Vagina (tissue), 2 donors: ENCODE results near the gene METTL17. TPM values are rescaled to one million over a fixed set of nuclear protein-coding genes. Genes with fewer than 3 reads are reported as not detected.

Source experiments
- DNase-seq, 2 donors: peaks; one replicate each; pipeline ENCODE4 v3.0.0-alpha.2; 2017; ENCODE audit errors: extremely low spot score in 2 of 2
- H3K27ac ChIP-seq: fragments of 200-600 bp; sonication (generic); one replicate; pipeline ENCODE4 v1.5.1; 2019
- H3K27me3 ChIP-seq: fragments of 200-600 bp; sonication (generic); one replicate; pipeline ENCODE4 v1.5.1; 2019
- H3K36me3 ChIP-seq, 2 donors: fragments of 200-600 bp; sonication (generic); one replicate each; pipeline ENCODE4 v1.5.1; 2017 to 2019
- H3K4me1 ChIP-seq: fragments of 200-600 bp; sonication (generic); one replicate; pipeline ENCODE4 v1.5.1; 2019
- H3K4me3 ChIP-seq, 2 donors: fragments of 200-600 bp; sonication (generic); 1 replicate in 1 of 2; 2 replicates in 1 of 2; pipeline ENCODE4 v1.5.1; 2016 to 2019
- H3K9me3 ChIP-seq: fragments of 200-600 bp; sonication (generic); one replicate; pipeline ENCODE4 v1.5.1; 2019
- POLR2A ChIP-seq, 2 donors: fragments of 450-650 bp; IDR thresholded peaks; one replicate each; pipeline ENCODE4 v1.6.1; 2017; ENCODE audit warnings: antibody characterized with exemption in 2 of 2, mild to moderate bottlenecking in 2 of 2, moderate library complexity in 2 of 2
- POLR2AphosphoS5 ChIP-seq, 2 donors: sonication (generic); formaldehyde crosslinking; IDR thresholded peaks; one replicate each; pipeline ENCODE4 v1.9.0; 2017; ENCODE audit warnings: antibody characterized with exemption in 2 of 2, mild to moderate bottlenecking in 2 of 2, low read depth in 1 of 2; ENCODE audit not compliant: insufficient read depth in 1 of 2
- intact Hi-C: fragments of 100-400 bp; cut with DNase I; formaldehyde crosslinking; loops from one replicate; pipeline ENCODE4 v1.15.1; 2023
- total RNA-seq: library from RNA; depleted of rRNA; stranded (reverse); fragments of >200 nt; gene quantifications from one replicate; pipeline ENCODE4 v1.2.3, GENCODE V29; 2016
- TF ChIP-seq, protein P1 (sequence below), 3 experiments: fragments of 450-650 bp in 2 of 3; fragments of 200-600 bp in 1 of 3; sonication (generic) in 1 of 3; IDR thresholded peaks; one replicate each; pipeline ENCODE4 v1.5.1; 2017 to 2019; ENCODE audit warnings: antibody characterized with exemption in 3 of 3, mild to moderate bottlenecking in 2 of 3, moderate library complexity in 2 of 3

The METTL17 gene
- total RNA-seq, 1 donor from 2014 or later: 77.1 TPM

GRCh38 chr14:20969336-20969735 lies 20.4 kb upstream of the METTL17 start:
- H3K27ac ChIP-seq: no peak overlapping the region
- intact Hi-C loops: no loop called here
- no peaks in the 10 kb centered on the region for H3K27me3 ChIP-seq
- TF ChIP-seq POLR2AphosphoS5 (IDR thresholded peaks at IDR 0.05; ENCODE audit: insufficient read depth in 1 of 2, low read depth in 1 of 2) (no peak), POLR2A (IDR thresholded peaks at IDR 0.05) (no peak)
- TF ChIP-seq, protein P1, sequence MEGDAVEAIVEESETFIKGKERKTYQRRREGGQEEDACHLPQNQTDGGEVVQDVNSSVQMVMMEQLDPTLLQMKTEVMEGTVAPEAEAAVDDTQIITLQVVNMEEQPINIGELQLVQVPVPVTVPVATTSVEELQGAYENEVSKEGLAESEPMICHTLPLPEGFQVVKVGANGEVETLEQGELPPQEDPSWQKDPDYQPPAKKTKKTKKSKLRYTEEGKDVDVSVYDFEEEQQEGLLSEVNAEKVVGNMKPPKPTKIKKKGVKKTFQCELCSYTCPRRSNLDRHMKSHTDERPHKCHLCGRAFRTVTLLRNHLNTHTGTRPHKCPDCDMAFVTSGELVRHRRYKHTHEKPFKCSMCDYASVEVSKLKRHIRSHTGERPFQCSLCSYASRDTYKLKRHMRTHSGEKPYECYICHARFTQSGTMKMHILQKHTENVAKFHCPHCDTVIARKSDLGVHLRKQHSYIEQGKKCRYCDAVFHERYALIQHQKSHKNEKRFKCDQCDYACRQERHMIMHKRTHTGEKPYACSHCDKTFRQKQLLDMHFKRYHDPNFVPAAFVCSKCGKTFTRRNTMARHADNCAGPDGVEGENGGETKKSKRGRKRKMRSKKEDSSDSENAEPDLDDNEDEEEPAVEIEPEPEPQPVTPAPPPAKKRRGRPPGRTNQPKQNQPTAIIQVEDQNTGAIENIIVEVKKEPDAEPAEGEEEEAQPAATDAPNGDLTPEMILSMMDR (IDR thresholded peaks at IDR 0.05): no peak
- H3K4me1 ChIP-seq: peaks cover 4% of the 10 kb centered on the region
- DNase-seq: no peak
- H3K9me3 ChIP-seq: no peaks in the 10 kb centered on the region
- no peak overlapping the region for H3K4me3 ChIP-seq
- H3K36me3 ChIP-seq: no peaks in the 10 kb centered on the region

- H3K27me3 ChIP-seq: no peaks in the 10 kb centered on the region
- no peaks in the 10 kb centered on the region for H3K36me3 ChIP-seq
- peak overlapping the region; percentile 91 for H3K27ac ChIP-seq
- no peak for DNase-seq
- intact Hi-C loops: loop anchor here (5.0 kb wide), 1 partner anchor 113 kb away; no protein-coding TSS in a partner anchor
- peaks cover 4% of the 10 kb centered on the region for H3K4me1 ChIP-seq
- H3K4me3 ChIP-seq: peak overlapping the region; percentile 63 to 67
- TF ChIP-seq, protein P1 (IDR thresholded peaks at IDR 0.05): no peak
- TF ChIP-seq POLR2A (IDR thresholded peaks at IDR 0.05): no peak
- no peak for TF ChIP-seq POLR2AphosphoS5 (IDR thresholded peaks at IDR 0.05; ENCODE audit: insufficient read depth in 1 of 2, low read depth in 1 of 2)
- H3K9me3 ChIP-seq: no peaks in the 10 kb centered on the region
Observed at GRCh38 chr14:20970647-20970982, 19.2 kb upstream of the METTL17 start.

GRCh38 chr14:20970983-20971704 lies 18.6 kb upstream of the METTL17 start:
- intact Hi-C loops: loop anchor here (5.0 kb wide), 1 partner anchor 114 kb away; no protein-coding TSS in a partner anchor
- TF ChIP-seq POLR2AphosphoS5 (IDR thresholded peaks at IDR 0.05; ENCODE audit: insufficient read depth in 1 of 2, low read depth in 1 of 2): peak; percentile 24 to 74
- TF ChIP-seq, protein P1 (IDR thresholded peaks at IDR 0.05): peak; percentile 80 to 93 (median 86)
- no peak for TF ChIP-seq POLR2A (IDR thresholded peaks at IDR 0.05)

DNA sequence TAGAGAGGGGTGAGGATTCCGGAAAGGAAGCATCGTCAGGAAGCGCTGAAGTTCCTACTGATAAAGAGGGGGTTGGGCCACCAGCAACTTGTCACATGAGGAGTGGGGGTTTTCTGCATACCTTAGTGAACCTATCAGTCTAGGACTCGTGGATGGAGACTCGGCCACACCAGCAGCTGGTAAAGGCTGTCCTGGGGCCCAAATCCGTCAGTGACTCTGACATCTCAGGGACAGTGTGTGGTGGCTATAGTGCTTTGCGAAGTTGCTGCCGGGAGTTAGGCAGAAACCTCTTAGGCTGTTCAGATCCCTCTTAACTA lies 18.1 kb upstream of the METTL17 start:
- DNase-seq: no peak
- no peaks in the 10 kb centered on the region for H3K9me3 ChIP-seq
- peaks cover 4% of the 10 kb centered on the region for H3K4me1 ChIP-seq
- H3K27ac ChIP-seq: peak overlapping the region; percentile 91
- no peak for TF ChIP-seq POLR2AphosphoS5 (IDR thresholded peaks at IDR 0.05; ENCODE audit: insufficient read depth in 1 of 2, low read depth in 1 of 2)
- TF ChIP-seq, protein P1 (IDR thresholded peaks at IDR 0.05): no peak
- TF ChIP-seq POLR2A (IDR thresholded peaks at IDR 0.05): no peak
- no peaks in the 10 kb centered on the region for H3K27me3 ChIP-seq
- H3K36me3 ChIP-seq: no peaks in the 10 kb centered on the region
- peak overlapping the region; percentile 63 to 67 for H3K4me3 ChIP-seq
- intact Hi-C loops: loop anchor here (5.0 kb wide), 1 partner anchor 114 kb away; no protein-coding TSS in a partner anchor

More at GRCh38 chr14:20970983-20971704, 18.6 kb upstream of the METTL17 start:
- no peaks in the 10 kb centered on the region for H3K27me3 ChIP-seq
- H3K4me1 ChIP-seq: peaks cover 4% of the 10 kb centered on the region
- H3K36me3 ChIP-seq: no peaks in the 10 kb centered on the region
- H3K4me3 ChIP-seq: peak overlapping the region; percentile 63 to 67
- H3K9me3 ChIP-seq: no peaks in the 10 kb centered on the region
- peak overlapping the region; percentile 91 for H3K27ac ChIP-seq
- no peak for DNase-seq

DNA sequence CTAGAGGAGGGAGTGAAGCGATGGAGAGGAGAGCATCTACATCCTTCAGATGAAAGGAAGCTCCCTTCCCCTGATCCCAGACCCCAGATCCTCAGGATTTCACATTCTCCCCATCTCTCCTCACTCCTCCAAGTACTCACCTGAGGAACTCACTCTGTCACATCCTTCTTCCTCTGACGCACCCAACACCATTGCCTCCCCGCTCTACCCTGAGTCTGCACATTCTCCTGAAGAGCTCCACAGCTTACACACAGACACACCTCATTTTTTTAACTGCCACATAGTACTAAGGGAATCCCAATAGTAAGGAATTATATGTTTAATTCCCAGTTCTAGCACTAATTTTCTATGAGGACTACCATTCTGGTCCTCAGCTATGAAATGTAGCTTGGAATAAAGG lies 16.3 kb upstream of the METTL17 start:
- DNase-seq: no peak
- Histone ChIP-seq H3K27me3 (no peaks in the 10 kb centered on the region), H3K4me3 (no peak overlapping the region), H3K4me1 (peaks cover 4% of the 10 kb centered on the region), H3K36me3 (no peaks in the 10 kb centered on the region), H3K9me3 (no peaks in the 10 kb centered on the region), H3K27ac (no peak overlapping the region)
- TF ChIP-seq, protein P1 (IDR thresholded peaks at IDR 0.05): no peak
- TF ChIP-seq POLR2A (IDR thresholded peaks at IDR 0.05) (no peak), POLR2AphosphoS5 (IDR thresholded peaks at IDR 0.05; ENCODE audit: insufficient read depth in 1 of 2, low read depth in 1 of 2) (no peak)
- intact Hi-C loops: loop anchor here (5.0 kb wide), 1 partner anchor 116 kb away; no protein-coding TSS in a partner anchor
